Hematopoietic multipotent progenitor cell (in vitro differentiated cells): Measurements from ENCODE around the gene KLK11. TPM values are rescaled to one million over a fixed set of nuclear protein-coding genes. Genes with fewer than 3 reads are reported as not detected.

Experiments used
- DNase-seq, 3 donors: peaks; one replicate each; pipeline ENCODE4 v3.0.0-alpha.2; 2011 to 2015; ENCODE audit warnings: low read depth in 2 of 3, low spot score in 2 of 3
- total RNA-seq: library from RNA; depleted of rRNA; stranded (reverse); fragments of >200 nt; gene quantifications from one replicate; pipeline ENCODE4 v1.2.3, GENCODE V29; 2012

KLK11 gene
- total RNA-seq, 1 donor, result not detected

DNA sequence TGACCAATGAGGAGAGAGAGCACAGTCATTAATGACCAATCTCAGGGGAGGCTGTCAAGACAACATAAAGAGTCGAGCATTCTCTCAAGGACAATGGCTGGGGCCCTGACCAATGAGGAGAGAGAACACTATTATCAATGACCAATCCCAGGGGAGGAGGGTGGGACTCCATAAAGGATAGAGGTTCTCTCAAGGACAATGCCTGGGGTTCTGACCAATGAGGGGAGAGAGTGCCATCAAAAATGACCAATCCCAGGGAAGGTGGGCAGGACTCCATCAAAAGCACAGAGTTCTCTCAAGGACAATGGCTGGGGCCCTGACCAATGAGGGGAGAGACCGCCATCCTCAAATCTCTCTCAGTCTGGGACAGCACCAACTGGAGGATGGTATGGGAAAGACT lies 3.3 kb upstream of the KLK11 start:
- DNase-seq, result no peak

DNA sequence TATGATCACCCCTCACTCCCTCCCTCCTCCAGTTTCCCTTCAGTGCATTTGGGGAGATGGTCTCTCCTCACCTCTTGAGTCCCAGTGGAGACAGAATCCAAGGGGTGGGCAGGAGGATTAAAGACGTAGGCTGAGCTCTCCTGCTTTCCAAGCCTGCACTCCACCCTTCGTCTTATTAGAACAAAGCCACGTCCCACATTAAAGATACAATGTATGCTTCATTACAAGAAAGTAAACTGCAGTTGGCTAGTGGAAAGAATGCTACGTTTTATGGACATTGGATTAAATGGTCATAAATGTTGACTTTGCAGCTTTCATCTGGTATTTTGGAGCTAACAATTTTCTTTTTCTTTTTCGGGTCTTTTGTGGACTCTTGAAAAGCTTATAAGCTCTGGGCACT lies 1.5 kb upstream of the KLK11 start:
- DNase-seq, result no peak

DNA sequence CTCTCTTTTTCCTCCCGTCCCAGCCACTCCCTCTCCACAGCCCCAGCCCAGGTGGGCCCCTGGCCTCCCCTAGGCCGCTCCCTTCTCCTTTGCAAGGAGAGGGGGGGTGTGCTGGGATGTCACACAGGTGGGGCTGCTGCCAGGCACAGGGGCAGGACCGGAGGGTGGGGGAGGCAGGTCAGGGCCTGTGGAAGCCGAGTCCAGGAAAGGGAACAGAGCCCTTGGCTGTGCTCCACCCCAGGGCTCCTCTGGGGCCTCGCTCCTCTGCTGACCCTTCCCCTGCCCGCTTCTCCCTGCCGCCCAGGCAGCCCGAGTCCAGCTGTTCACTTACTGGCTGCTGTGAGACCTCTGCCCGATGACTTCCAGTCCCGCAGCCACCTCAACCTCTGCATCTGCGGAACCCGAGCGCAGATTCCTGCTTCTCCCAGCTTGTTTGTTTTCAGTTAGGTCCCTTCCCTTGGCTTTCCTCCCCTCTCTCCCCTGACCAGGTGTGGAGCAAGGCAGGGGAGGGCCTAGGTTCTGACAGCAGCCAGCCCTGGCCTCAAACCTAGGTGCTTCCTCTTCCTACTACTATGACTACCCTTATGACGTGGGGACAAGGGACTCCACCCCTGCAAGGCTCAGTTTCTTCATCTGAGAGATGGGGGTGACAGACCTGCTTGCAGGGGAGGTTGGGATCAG lies 850 bp upstream of the KLK11 start:
- no peak for DNase-seq

DNA sequence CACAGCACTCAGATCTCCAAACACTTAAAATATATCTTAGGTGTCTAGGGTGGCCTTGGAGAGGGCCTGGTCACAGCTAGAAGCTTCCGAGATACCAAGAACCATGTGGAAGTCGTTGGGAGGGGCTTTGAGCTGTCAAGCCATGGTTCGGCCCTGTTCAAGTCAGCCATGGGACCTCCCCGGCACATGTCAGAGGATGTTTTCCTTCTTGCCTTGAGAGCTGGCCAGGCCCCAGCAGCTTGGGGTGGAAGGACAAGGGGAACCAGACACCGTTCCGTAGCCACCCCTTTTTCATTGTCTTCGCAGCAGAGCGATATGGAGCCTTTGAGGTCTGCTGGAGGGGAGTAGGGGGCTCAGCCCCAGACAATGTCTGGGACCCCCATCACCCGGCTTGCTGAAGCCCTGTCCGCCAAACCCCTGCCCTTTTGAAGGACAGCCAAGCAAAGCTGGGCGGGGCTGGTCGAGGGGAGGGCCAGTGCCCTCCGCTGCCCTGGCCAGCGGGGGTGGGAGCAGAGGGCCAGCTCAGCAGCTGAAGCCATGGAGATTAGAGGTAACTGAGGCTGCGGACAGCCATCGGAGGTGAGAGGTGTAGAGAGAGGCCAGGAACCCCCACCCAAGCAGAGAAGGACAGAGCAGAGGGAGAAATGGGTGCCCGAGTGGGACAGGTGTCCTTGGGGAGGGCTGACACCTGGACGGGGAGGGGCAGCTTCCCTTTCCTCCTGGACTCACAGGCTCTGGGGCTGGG lies 435 bp downstream of the KLK11 start:
- no peak for DNase-seq

DNA sequence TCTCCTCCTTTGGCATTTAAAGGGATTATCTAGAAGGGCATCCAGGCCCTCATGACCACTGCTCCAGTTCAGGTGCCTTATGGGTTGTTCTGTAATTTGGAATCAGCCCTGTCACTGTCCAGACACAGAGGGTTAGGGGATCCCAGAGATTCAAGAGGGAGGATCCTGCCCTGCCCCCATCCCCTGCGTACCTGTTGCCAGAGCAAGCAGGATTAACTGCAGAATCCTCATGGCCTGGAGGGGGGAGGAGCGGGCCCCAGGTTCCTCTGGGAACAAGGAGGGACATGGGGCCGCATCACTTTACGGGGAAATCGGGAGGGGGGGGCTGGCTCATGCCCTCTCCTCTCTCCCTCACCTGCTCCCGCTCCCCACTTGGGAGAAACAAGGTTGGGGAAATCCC lies 1.0 kb downstream of the KLK11 start:
- no peak for DNase-seq

DNA sequence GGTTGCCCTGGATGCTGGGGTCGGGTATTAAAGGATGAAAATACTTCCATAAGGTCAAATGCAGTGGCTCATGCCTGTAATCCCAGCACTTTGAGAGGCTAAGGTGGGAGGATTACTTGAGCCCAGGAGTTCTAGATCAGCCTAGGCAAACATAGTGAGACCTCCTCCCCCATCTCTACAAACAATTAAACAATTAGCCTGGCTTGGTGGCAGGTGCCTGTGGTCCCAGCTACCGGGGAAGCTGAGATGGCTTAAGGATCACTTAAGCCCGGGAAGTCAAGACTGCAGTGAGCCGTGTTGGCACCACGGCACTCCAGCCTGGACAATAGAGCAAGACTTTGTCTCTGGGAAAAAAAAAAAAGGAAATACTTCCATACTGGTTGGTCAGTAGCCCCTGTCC lies 1.5 kb downstream of the KLK11 start:
- DNase-seq, result no peak

DNA sequence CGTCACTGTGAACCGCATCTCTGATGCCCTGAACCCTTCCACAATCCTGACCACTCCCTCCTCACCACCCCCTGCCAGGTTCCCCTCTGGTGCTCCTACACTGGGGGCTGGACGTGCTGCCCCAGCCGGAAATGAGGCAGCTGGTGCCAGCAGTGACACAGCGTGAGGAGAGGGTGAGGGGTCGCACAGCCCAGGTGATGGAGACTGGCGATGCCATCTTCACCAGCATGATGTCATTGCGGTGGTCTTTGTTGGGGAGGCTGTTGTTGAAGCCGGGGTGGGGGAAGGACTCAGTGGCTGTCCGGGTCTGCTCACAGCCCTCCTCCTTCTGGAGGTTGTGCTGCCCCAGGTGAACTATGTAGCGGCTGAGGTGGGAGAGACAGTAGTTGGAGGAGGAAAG lies 2.5 kb downstream of the KLK11 start:
- no peak for DNase-seq

DNA sequence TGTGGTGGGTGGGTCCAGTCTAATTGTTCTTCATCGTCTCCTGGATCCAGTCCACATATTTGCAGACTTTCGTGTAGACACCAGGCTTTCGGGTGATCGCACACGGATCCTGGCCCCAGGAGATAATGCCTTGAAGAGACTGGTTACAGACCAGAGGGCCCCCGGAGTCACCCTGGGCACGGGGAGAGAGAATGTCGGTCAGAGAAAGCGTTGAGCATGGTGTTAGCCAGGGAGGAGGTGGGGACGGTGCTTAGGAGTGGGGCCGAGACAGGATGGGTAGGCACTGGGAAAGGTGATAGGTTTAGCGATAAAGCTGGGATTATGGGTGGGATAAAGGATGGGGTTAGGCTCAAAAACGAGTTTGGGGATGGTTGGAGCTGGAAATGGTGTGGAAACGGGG lies 3.9 kb downstream of the KLK11 start:
- DNase-seq, result no peak

DNA sequence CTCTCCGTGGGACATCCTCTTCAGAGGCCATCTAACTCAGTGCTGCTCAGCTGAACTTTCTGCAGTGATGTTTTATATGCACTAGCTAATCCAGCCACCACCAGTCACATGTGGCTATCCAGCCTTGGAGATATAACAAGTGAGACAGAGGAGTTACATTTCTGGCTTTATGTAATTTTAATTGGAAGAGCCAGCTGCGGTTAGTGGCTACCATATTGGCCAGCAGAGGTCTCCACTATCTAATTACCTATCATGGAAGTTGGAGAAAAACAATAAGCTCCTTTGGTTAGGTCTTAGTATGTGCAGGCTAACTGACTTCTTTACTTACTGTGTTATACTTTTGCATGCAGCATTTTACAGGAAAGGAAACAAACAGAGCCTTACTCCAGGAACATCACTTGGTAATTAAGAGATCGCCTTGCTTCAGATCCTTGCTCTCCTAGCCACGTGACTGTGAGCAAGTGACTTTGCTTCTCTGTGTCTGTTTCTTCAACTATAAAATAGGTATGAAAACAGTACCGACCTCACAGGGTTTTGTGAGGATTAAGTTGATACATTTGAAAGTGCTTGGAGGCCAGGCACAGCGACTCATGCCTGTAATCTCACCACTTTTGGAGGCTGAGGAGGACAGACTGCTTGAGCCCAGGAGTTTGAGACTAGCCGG lies 5.3 kb downstream of the KLK11 start:
- peak in 2 of 3 donors; percentile 39 to 73 for DNase-seq

DNA sequence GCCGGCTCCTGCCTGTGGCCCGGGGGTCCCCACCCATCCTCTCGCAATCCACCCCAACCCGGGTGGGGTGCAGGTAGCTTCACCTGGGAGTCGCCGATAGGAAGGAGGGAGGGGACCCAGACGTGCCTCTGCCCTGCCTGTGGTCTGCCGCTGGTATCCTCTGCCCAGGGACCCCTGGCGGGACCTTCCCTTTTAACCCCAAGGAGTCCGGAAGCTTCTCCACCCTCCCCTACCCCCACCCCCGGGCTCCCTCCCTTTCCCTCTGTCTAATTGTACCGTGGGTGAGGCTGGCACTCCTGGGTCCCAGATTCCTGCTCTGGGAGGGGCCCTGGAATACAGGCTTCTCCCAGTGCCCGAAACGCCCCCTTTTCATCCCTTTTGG lies 6.9 kb downstream of the KLK11 start, which contains the start of gene KLK10:
KLK10 (minus strand) TSS at position 166 of the 382 bp plus-strand sequence. CDS start 579 bp downstream, outside the sequence.
- no peak for DNase-seq

DNA sequence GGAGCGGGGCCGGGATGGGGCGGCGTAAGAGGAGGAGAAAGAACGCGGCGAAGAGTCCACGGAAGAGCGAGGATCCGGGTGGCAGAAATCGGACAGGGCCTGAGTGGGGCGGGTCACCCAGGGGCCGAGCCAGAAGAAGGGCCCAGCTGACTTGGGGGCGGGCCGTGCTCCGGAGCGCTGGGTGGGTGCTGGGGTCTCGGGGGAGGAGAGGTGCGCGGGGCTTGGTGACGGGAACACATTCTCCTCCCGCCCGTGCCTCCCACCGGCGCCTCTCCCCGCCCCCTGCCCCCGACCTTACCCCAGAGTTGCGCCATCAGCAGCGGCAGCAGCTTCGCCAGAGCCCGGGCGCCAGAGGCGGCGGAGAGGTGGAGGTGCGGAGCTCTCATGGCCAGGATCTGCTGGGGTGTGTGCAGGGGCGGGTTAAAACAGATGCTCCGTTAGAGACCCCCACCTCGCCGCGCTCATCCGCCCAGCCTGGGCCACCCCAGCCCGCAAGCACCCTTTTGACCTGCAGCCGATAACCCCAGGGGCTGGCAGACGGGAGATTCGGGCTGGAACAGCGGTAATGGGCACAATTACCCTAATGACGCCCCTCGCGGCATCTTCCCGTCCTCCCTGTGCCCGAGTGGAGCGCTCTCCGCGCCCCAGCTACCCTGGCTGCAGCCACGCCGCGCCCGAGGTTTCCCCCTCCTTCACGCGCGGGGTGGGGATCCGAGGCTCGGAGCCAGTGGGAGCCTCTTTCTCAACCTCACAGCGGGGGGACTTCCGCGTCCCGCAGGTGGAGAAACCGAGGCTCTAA lies 7.5 kb downstream of the KLK11 start:
- peak in 1 of 3 donors; percentile 36 for DNase-seq

DNA sequence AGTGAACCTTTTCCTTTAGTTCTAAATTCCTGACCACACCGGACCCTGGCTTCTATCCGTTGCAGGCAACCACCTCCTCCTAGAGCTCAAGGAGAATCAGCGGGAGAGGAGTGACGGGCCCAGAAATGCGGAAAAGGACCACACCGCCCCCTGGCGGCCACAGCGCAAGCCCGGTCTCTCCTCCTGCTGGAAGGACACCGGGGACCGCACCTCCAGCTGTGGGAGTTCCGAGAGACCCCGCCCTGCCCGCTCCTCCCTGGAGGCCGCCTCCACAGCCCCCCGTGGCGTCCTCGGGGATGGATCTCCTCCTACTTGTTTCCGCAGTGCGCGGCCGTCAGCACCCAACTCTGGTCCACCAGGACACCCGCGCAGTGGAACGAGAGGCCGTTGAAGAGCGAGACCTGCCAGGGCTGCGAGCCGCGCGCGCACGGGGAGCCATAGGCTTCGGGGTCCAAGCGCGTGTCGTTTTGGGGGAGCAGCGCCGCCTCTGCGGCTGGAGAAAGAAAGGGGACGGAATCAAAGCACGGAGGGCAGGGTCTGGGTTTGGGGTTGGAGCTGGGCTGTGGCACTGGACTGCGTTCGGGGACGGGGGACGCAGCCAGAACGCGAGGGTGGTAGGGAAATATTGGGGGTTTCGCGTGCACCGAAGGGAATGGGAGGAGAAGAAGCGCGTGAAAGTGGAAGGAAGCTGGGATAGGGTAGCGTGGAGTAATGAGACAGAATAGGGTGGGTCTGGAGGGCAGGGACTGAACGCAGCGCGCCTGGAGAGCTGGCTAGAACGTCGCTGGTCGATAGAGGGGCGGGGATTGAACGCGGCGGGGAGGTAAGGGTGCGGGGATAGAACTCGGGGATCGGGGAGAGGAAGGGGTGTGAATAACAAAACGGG lies 9.4 kb downstream of the KLK11 start:
- DNase-seq, result peak in 2 of 3 donors; percentile 58 to 63

DNA sequence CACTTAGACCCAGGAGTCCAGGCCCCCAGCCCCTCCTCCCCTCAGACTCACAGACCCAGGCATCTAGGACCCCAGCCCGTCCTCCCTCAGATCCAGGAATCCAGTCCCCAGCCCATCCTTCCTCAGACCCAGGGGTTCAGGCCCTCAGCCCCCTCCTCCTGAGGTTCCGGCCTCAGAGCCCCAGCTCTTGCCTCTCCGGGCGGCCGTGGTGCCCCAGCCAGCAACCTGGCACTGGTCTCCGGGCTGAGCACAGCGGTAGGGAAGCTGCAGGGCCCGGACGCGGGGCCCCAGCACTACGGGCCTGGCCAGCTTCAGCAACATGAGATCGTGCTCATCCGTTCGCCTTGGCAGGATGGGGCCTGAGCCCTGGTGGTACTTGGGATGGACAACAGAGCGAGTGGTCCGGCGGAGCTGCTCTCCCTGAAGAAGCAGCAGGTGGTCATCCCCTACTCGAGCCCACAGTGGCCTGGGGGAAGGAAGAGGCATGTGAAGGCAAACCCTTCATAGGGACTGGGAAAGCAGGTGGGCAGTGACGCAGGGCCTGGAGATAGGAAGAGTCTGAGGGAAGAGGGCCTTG lies 10.6 kb downstream of the KLK11 start:
- DNase-seq, result no peak

DNA sequence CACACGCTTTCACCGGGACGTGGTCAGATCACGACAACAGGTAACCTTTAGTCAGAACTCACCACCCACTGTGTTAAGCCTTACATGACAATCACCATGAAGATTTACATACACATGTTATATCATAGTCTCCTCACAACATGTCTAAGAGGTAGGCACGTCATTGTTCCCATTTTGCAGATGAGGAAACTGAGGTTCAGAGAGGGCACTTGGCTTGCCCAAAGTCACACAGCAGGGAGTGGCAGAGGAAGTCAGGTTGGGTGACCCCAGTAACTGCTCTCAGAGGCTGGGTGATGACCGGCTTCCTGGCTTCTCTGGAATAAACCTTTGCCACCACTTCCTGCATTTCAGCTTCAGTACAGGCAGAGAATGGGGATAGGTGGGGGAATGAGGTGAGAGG lies 12.2 kb downstream of the KLK11 start:
- no peak for DNase-seq

DNA sequence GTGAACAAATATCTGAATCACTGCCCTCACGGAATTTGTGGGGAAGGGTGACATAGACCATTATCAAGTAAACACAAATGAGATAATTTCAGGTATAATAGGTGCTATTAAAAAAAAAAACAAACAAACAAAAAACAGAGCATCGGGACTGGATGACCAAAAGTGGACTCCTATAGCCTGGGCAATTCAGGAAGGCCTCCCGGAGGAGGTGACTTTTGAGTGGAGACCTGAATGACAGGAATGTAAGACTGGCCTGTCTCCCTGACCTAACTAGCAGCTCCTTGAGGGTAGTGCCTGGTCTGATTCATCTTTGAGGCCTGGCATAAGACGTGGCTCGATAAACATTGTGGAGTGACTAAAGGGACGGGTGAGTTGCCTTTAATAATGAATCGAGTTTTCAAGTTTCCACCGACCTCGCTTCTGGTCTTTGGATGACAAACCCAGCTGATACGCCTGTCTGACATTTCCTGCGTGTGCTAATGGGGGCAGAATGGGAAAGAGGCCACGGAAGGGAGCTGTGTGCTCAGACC lies 13.7 kb downstream of the KLK11 start:
- no peak for DNase-seq

DNA sequence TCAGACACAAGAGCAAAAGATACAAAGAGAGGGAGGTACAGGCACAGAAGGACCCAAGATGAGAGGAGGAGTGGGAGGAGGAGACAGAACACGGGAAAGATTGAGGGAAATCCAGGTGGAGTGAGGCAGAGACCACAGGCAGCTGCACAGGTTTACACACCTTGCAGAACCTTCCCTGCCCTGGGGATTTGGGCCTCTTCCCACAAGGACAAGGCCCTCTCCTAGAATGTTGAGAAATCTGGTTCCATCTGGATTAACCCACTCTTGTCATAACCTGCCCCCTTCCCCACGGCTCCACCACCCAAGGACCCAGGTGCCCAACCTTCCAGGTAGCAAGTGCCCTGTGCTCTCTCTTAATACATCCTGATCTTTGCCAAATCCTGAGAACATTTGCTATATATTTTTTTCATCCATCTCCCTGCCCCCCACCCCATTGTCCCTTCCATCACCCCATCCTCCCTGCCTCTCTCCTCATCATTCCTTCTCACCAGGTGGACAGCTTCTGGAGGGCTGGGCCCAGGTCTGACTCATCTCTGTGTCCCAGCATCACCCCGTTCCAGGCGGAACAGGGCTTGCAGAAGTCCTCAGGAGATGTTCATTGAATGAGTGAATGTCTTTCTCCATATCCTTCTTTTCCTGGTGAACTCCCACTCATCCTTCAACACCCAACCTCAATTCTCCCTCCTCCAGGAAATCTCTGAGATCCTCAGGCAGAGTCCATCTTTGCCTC lies 16.2 kb downstream of the KLK11 start:
- DNase-seq, result no peak

DNA sequence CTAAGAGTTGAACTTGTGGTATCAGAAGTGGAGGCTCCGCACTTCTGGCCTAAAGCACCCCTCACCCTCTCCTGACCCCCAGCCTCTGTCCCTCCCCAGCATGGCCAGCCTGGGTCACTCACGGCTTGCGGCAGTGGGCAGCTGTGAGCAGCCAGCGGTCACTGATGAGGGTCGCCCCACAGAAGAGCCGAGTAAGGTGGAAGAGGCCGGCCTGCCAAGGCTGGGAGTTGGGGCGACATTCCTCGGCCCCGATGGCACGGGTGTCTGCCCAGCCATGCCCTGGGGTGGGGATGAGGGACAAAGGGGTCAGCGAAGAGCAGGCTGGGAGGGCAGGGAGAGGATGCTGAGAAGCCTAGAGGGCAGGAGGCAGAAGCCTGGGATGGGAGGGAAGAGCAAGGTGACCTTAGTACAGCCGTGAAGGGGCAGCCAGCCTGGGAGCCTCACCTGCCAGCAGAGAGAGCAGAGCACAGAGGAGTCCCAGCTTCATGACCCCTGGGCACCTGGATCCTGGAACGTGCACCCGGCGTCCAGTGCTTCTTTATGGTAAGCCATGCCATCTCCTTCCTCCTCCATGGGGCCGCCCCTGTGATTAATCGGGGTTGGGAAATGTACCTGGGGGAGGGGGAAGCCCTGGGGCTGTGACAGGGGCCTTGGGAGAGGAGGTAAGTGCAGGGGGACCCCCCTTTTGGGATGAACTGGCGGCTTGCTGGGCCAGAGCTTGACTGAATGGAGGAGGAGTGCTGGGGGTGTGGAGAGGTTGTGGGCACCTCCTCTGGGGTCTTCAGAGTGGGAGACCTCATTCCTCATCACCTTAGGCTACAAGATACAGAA lies 17.1 kb downstream of the KLK11 start:
- DNase-seq, result no peak

DNA sequence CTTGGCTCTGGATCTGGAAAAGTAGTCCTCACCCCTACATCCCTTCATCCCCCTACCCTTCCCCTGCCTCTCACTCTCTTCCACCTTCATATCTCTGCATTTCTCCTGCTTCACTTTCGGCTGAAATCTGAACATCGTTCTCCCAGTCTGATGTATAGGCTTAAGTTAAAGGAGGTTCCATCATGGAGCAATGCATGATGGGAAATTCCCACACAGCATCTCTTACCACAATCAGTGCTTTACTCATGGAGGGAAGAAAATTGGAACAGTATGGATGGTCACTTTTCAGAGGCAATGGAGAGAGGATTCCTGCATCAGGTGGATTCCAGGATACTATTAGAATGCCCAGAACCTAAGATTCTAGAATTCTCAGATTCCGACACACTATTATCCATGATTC lies 18.9 kb downstream of the KLK11 start:
- no peak for DNase-seq
